ENCODE data around the gene SS18.

Gene SS18

GRCh38 chr18:26021061-26021754, 69.2 kb downstream of the SS18 start:
- peaks cover 16% of the 10 kb centered on the region for H3K9me3 Mint-ChIP-seq
- peaks cover 94% of the 10 kb centered on the region for H3K36me3 Mint-ChIP-seq (ENCODE audit: low read depth)
- H3K4me3 Mint-ChIP-seq: no peak overlapping the region

GRCh38 chr18:26017929-26018328, 72.5 kb downstream of the SS18 start:
- peaks cover 76% of the 10 kb centered on the region for H3K36me3 Mint-ChIP-seq (ENCODE audit: low read depth)
- TF ChIP-seq CTCF (IDR thresholded peaks at IDR 0.05): no peak
- H3K27me3 Mint-ChIP-seq (ENCODE audit: low read depth, poor library complexity): no peaks in the 10 kb centered on the region
- no peak overlapping the region for H3K4me3 Mint-ChIP-seq
- H3K9me3 Mint-ChIP-seq: peaks cover 1% of the 10 kb centered on the region
- H3K4me1 Mint-ChIP-seq: peaks cover 8% of the 10 kb centered on the region
- no peak for DNase-seq
- H3K27ac Mint-ChIP-seq: no peak overlapping the region

More at GRCh38 chr18:26021061-26021754, 69.2 kb downstream of the SS18 start:
- no peak for DNase-seq
- peak overlapping the region; percentile 43 for H3K27ac Mint-ChIP-seq
- TF ChIP-seq CTCF (IDR thresholded peaks at IDR 0.05): no peak
- peaks cover 8% of the 10 kb centered on the region for H3K4me1 Mint-ChIP-seq
- H3K27me3 Mint-ChIP-seq (ENCODE audit: low read depth, poor library complexity): no peaks in the 10 kb centered on the region

- no peak for DNase-seq
- H3K36me3 Mint-ChIP-seq (ENCODE audit: low read depth): peaks cover 59% of the 10 kb centered on the region
- H3K4me3 Mint-ChIP-seq: no peak overlapping the region
- no peak for TF ChIP-seq CTCF (IDR thresholded peaks at IDR 0.05)
- H3K27ac Mint-ChIP-seq: no peak overlapping the region
- peaks cover 8% of the 10 kb centered on the region for H3K4me1 Mint-ChIP-seq
- no peaks in the 10 kb centered on the region for H3K9me3 Mint-ChIP-seq
- H3K27me3 Mint-ChIP-seq (ENCODE audit: low read depth, poor library complexity): no peaks in the 10 kb centered on the region
Measured at GRCh38 chr18:26014462-26014861, 76.0 kb downstream of the SS18 start.

- Mint-ChIP-seq H3K27me3 (ENCODE audit: low read depth, poor library complexity) (no peaks in the 10 kb centered on the region), H3K9me3 (peaks cover 16% of the 10 kb centered on the region), H3K27ac (no peak overlapping the region), H3K4me3 (no peak overlapping the region), H3K36me3 (ENCODE audit: low read depth) (peaks cover 21% of the 10 kb centered on the region), H3K4me1 (no peaks in the 10 kb centered on the region)
- no peak for TF ChIP-seq CTCF (IDR thresholded peaks at IDR 0.05)
- no peak for DNase-seq
Measured at GRCh38 chr18:26008619-26009018, 81.8 kb downstream of the SS18 start.

GRCh38 chr18:26008096-26008495, 82.3 kb downstream of the SS18 start:
- H3K4me3 Mint-ChIP-seq: no peak overlapping the region
- no peak for TF ChIP-seq CTCF (IDR thresholded peaks at IDR 0.05)
- H3K4me1 Mint-ChIP-seq: no peaks in the 10 kb centered on the region
- no peak overlapping the region for H3K27ac Mint-ChIP-seq
- H3K9me3 Mint-ChIP-seq: peaks cover 16% of the 10 kb centered on the region
- peaks cover 17% of the 10 kb centered on the region for H3K36me3 Mint-ChIP-seq (ENCODE audit: low read depth)
- no peak for DNase-seq
- H3K27me3 Mint-ChIP-seq (ENCODE audit: low read depth, poor library complexity): no peaks in the 10 kb centered on the region

- H3K27me3 Mint-ChIP-seq (ENCODE audit: low read depth, poor library complexity): no peaks in the 10 kb centered on the region
- no peak overlapping the region for H3K27ac Mint-ChIP-seq
- H3K36me3 Mint-ChIP-seq (ENCODE audit: low read depth): peaks cover 11% of the 10 kb centered on the region
- H3K4me1 Mint-ChIP-seq: no peaks in the 10 kb centered on the region
- TF ChIP-seq CTCF (IDR thresholded peaks at IDR 0.05): no peak
- DNase-seq: no peak
- peaks cover 16% of the 10 kb centered on the region for H3K9me3 Mint-ChIP-seq
- H3K4me3 Mint-ChIP-seq: no peak overlapping the region
Measured at GRCh38 chr18:26005950-26006349, 84.5 kb downstream of the SS18 start.

All from nephron progenitor cell (in vitro differentiated cells).